HepG2 (cell line): Measurements from ENCODE around the gene PTTG1. TPM values are rescaled to one million over a fixed set of nuclear protein-coding genes. Genes with fewer than 3 reads are reported as not detected.

ENCODE experiments used
- BCL3 ChIP-seq: sonication (generic); formaldehyde crosslinking; IDR thresholded peaks from 2 replicates; pipeline ENCODE4 v1.5.1; 2020; ENCODE audit warnings: mild to moderate bottlenecking, missing genetic modification reagents, moderate library complexity
- FOSL1 ChIP-seq: sonication (generic); formaldehyde crosslinking; IDR thresholded peaks from 2 replicates; pipeline ENCODE4 v1.9.0; 2021; ENCODE audit warnings: missing genetic modification reagents, borderline replicate concordance
- FOXK1 ChIP-seq: sonication (generic); formaldehyde crosslinking; IDR thresholded peaks from 2 replicates; pipeline ENCODE4 v1.4.0; 2020; ENCODE audit warnings: low read depth, missing genetic modification reagents, borderline replicate concordance
- GTF3A ChIP-seq: sonication (generic); formaldehyde crosslinking; conservative IDR thresholded peaks from 2 replicates; pipeline ENCODE4 v1.4.0; 2020; ENCODE audit warnings: mild to moderate bottlenecking, missing genetic modification reagents
- HNF4A ChIP-seq: sonication (generic); formaldehyde crosslinking; IDR thresholded peaks from 2 replicates; pipeline ENCODE4 v1.4.0; 2020; ENCODE audit warnings: missing genetic modification reagents
- MEF2D ChIP-seq: sonication (generic); formaldehyde crosslinking; IDR thresholded peaks from 2 replicates; pipeline ENCODE4 v1.5.1; 2020; ENCODE audit warnings: mild to moderate bottlenecking, missing genetic modification reagents
- NFATC3 ChIP-seq: sonication (generic); formaldehyde crosslinking; IDR thresholded peaks from 2 replicates; pipeline ENCODE4 v1.5.1; 2020; ENCODE audit warnings: mild to moderate bottlenecking, missing genetic modification reagents
- NR1H2 ChIP-seq: sonication (generic); formaldehyde crosslinking; IDR thresholded peaks from 2 replicates; pipeline ENCODE4 v1.8.1; 2022; ENCODE audit warnings: low read depth, missing genetic modification reagents, borderline replicate concordance
- NR2F6 ChIP-seq, 2 experiments: IDR thresholded peaks; 2 replicates each; pipeline ENCODE4 v1.6.1; 2016; ENCODE audit warnings: antibody characterized with exemption in 1 of 2, mild to moderate bottlenecking in 1 of 2
- PHF21A ChIP-seq: sonication (generic); formaldehyde crosslinking; IDR thresholded peaks from 2 replicates; pipeline ENCODE4 v1.5.0; 2020; ENCODE audit warnings: mild to moderate bottlenecking, missing genetic modification reagents
- POLR2AphosphoS2 ChIP-seq: IDR thresholded peaks from 2 replicates; pipeline ENCODE4 v1.6.1; 2011; ENCODE audit warnings: low read depth, low read length, improper control_type of control experiment
- SNRNP70 ChIP-seq: fragments of 200-400 bp; formaldehyde crosslinking; IDR thresholded peaks from 2 replicates; pipeline ENCODE4 v1.6.1; 2017; ENCODE audit warnings: mild to moderate bottlenecking, low read depth, low read length, moderate library complexity
- TCF7L2 ChIP-seq: IDR thresholded peaks from 2 replicates; pipeline ENCODE4 v1.6.1; 2011; ENCODE audit warnings: mild to moderate bottlenecking, low read depth, low read length, moderate library complexity
- ZBTB21 ChIP-seq: sonication (generic); formaldehyde crosslinking; IDR thresholded peaks from 2 replicates; pipeline ENCODE4 v1.4.0; 2020; ENCODE audit warnings: missing genetic modification reagents
- ZNF556 ChIP-seq: sonication (generic); formaldehyde crosslinking; IDR thresholded peaks from 2 replicates; pipeline ENCODE4 v1.4.0; 2020; ENCODE audit warnings: mild to moderate bottlenecking, missing genetic modification reagents, borderline replicate concordance
- ZNF7 ChIP-seq: IDR thresholded peaks from 2 replicates; pipeline ENCODE4 v1.6.1; 2016; ENCODE audit warnings: missing biosample characterization, missing genetic modification reagents
- ZNF766 ChIP-seq: sonication (generic); formaldehyde crosslinking; IDR thresholded peaks from 2 replicates; pipeline ENCODE4 v1.5.0; 2020; ENCODE audit warnings: missing genetic modification reagents, borderline replicate concordance
- ZNF780A ChIP-seq: sonication (generic); formaldehyde crosslinking; IDR thresholded peaks from 2 replicates; pipeline ENCODE4 v1.8.0; 2022; ENCODE audit warnings: mild to moderate bottlenecking, missing genetic modification reagents, moderate library complexity
- polyA plus RNA-seq, 8 experiments: library from polyadenylated mRNA; depleted of rRNA in 3 of 8; stranded (reverse) in 7 of 8; unstranded in 1 of 8; fragments of >200 nt; fragmentation: Illumina TruSeq in 4 of 8; extraction: Trizol in 4 of 8; gene quantifications; 2 replicates each; pipeline versions ENCODE4 v1.2.1 to v1.2.3, GENCODE V29; 2011 to 2016; ENCODE audit warnings: low read depth in 4 of 8, missing spikeins in 1 of 8, mixed read lengths in 1 of 8; ENCODE audit not compliant: insufficient read depth in 1 of 8
- total RNA-seq, 5 experiments: library from RNA; depleted of rRNA; stranded (reverse); fragments of >200 nt; fragmentation: Illumina TruSeq; extraction: Trizol; gene quantifications; 2 replicates each; pipeline ENCODE4 v1.2.3, GENCODE V29; 2016; ENCODE audit warnings: low read depth in 1 of 5
- TF ChIP-seq, protein P1 (sequence below): sonication (generic); formaldehyde crosslinking; IDR thresholded peaks from 2 replicates; pipeline ENCODE4 v1.4.0; 2020; ENCODE audit warnings: missing genetic modification reagents, borderline replicate concordance
- TF ChIP-seq, protein P2 (sequence below): sonication (generic); formaldehyde crosslinking; conservative IDR thresholded peaks from 2 replicates; pipeline ENCODE4 v1.5.0; 2020; ENCODE audit warnings: missing genetic modification reagents
- TF ChIP-seq, protein P3 (sequence below): IDR thresholded peaks from 2 replicates; pipeline ENCODE4 v1.6.1; 2016; ENCODE audit warnings: low read depth

Gene PTTG1
- total and polyA plus RNA-seq, 2 of the 13 experiments (the other 11 are each of a cell fraction or from before 2014, with no cell fraction given): 102 to 161 TPM

DNA sequence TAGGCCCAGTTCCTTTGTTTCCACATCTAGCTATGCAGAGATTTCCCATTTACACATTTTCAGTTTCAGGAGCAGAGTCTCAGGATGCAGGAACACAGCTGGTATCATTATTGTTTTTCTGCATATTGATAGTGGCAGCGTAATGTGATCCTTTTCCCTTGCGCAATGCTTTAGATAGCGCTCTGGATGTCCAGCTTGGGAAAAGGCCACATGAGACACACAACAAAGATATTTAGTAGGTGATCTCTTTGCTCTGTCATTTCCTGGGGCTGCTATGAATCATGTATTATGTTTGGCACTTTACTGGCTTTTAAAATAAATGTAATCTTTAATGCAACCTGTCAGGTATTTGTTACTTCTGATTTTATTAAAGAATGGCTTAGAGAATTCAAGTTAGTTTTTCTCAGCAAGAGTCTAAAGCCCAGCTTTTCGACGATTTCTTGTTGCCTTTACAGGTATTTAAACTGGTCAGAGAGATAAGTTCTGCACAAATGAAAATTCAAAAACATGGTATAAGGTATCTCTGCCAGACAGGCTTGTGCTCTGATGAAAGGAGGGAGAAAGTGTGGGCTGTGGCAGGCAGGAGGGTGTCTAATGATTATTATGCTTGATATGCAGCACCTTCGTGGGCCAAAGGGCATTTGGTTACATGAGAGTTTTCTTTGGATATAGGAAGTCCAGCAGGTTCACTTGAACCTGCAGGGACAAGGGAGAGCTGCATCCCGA is 42.2 kb downstream of the PTTG1 start (continued):
- TF ChIP-seq, protein P1, sequence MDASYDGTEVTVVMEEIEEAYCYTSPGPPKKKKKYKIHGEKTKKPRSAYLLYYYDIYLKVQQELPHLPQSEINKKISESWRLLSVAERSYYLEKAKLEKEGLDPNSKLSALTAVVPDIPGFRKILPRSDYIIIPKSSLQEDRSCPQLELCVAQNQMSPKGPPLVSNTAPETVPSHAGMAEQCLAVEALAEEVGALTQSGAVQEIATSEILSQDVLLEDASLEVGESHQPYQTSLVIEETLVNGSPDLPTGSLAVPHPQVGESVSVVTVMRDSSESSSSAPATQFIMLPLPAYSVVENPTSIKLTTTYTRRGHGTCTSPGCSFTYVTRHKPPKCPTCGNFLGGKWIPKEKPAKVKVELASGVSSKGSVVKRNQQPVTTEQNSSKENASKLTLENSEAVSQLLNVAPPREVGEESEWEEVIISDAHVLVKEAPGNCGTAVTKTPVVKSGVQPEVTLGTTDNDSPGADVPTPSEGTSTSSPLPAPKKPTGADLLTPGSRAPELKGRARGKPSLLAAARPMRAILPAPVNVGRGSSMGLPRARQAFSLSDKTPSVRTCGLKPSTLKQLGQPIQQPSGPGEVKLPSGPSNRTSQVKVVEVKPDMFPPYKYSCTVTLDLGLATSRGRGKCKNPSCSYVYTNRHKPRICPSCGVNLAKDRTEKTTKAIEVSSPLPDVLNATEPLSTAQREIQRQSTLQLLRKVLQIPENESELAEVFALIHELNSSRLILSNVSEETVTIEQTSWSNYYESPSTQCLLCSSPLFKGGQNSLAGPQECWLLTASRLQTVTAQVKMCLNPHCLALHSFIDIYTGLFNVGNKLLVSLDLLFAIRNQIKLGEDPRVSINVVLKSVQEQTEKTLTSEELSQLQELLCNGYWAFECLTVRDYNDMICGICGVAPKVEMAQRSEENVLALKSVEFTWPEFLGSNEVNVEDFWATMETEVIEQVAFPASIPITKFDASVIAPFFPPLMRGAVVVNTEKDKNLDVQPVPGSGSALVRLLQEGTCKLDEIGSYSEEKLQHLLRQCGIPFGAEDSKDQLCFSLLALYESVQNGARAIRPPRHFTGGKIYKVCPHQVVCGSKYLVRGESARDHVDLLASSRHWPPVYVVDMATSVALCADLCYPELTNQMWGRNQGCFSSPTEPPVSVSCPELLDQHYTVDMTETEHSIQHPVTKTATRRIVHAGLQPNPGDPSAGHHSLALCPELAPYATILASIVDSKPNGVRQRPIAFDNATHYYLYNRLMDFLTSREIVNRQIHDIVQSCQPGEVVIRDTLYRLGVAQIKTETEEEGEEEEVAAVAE (CRISPR knock-in tag): no peak
- TF ChIP-seq NR2F6 (IDR thresholded peaks at IDR 0.05) (0 out of 2 replicates have a peak, but pooled peaks have one; percentile 16), NR2F6 (CRISPR knock-in tag; IDR thresholded peaks at IDR 0.05) (0 out of 2 replicates have a peak, but pooled peaks have one; percentile 12), MEF2D (no peak), TCF7L2 (no peak), GTF3A (CRISPR knock-in tag) (no peak), ZNF7 (CRISPR knock-in tag) (no peak), BCL3 (CRISPR knock-in tag) (no peak), ZNF780A (CRISPR knock-in tag) (no peak), SNRNP70 (no peak), FOXK1 (CRISPR knock-in tag) (0 out of 2 replicates have a peak, but pooled peaks have one; percentile 48), NFATC3 (CRISPR knock-in tag) (no peak), ZBTB21 (CRISPR knock-in tag) (no peak), FOSL1 (CRISPR knock-in tag) (no peak), PHF21A (CRISPR knock-in tag) (peak; percentile 68; the same call in 1 of the 2 replicates), ZNF556 (CRISPR knock-in tag) (no peak), HNF4A (CRISPR knock-in tag) (peak; percentile 33; the same call in 1 of the 2 replicates), NR1H2 (CRISPR knock-in tag) (no peak), ZNF766 (CRISPR knock-in tag) (no peak), POLR2AphosphoS2 (no peak)
- TF ChIP-seq, protein P2, sequence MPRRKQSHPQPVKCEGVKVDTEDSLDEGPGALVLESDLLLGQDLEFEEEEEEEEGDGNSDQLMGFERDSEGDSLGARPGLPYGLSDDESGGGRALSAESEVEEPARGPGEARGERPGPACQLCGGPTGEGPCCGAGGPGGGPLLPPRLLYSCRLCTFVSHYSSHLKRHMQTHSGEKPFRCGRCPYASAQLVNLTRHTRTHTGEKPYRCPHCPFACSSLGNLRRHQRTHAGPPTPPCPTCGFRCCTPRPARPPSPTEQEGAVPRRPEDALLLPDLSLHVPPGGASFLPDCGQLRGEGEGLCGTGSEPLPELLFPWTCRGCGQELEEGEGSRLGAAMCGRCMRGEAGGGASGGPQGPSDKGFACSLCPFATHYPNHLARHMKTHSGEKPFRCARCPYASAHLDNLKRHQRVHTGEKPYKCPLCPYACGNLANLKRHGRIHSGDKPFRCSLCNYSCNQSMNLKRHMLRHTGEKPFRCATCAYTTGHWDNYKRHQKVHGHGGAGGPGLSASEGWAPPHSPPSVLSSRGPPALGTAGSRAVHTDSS (CRISPR knock-in tag): no peak
- TF ChIP-seq, protein P3, sequence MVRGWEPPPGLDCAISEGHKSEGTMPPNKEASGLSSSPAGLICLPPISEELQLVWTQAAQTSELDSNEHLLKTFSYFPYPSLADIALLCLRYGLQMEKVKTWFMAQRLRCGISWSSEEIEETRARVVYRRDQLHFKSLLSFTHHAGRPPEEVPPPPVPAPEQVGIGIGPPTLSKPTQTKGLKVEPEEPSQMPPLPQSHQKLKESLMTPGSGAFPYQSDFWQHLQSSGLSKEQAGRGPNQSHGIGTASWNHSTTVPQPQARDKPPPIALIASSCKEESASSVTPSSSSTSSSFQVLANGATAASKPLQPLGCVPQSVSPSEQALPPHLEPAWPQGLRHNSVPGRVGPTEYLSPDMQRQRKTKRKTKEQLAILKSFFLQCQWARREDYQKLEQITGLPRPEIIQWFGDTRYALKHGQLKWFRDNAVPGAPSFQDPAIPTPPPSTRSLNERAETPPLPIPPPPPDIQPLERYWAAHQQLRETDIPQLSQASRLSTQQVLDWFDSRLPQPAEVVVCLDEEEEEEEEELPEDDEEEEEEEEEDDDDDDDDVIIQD (CRISPR knock-in tag): no peak; the same call in 1 of the 2 replicates
